Lung (tissue), 12 donors: Measurements from ENCODE around the gene MTNR1A. TPM values are rescaled to one million over a fixed set of nuclear protein-coding genes. Genes with fewer than 3 reads are reported as not detected.

Experiments
- ATAC-seq: fragments of 200-7000 bp; cut with Tn5 transposase; one replicate; pipeline ENCODE4 v1.9.1; 2020; ENCODE audit warnings: moderate number of reproducible peaks; ENCODE audit not compliant: insufficient read depth, low FRiP score
- DNase-seq, 3 donors: peaks; one replicate each; pipeline ENCODE4 v3.0.0-alpha.2; 2013 to 2017
- H3K27ac ChIP-seq, 2 donors: one replicate each; pipeline ENCODE4 v1.5.1; 2013; ENCODE audit warnings: mild to moderate bottlenecking in 2 of 2, moderate library complexity in 2 of 2, control low read depth in 1 of 2, inconsistent platforms in 1 of 2, low read depth in 1 of 2, low read length in 1 of 2
- H3K27me3 ChIP-seq, 3 donors: one replicate each; pipeline ENCODE4 v1.5.1; 2013; ENCODE audit warnings: low read length in 2 of 3; ENCODE audit not compliant: control insufficient read depth in 3 of 3, insufficient read depth in 3 of 3
- H3K36me3 ChIP-seq, 4 donors: one replicate each; pipeline ENCODE4 v1.5.1; 2013; ENCODE audit warnings: low read length in 4 of 4, mild to moderate bottlenecking in 1 of 4, moderate library complexity in 1 of 4; ENCODE audit not compliant: control insufficient read depth in 4 of 4, insufficient read depth in 4 of 4
- H3K4me1 ChIP-seq, 5 donors: one replicate each; pipeline ENCODE4 v1.5.1; 2013; ENCODE audit warnings: low read length in 5 of 5, mild to moderate bottlenecking in 2 of 5, moderate library complexity in 1 of 5; ENCODE audit not compliant: control insufficient read depth in 5 of 5, insufficient read depth in 5 of 5
- H3K4me3 ChIP-seq: one replicate; pipeline ENCODE4 v1.5.1; 2013; ENCODE audit warnings: mild to moderate bottlenecking, control low read depth, moderate library complexity
- H3K9ac ChIP-seq, 2 donors: one replicate each; pipeline ENCODE4 v1.5.1; 2013; ENCODE audit warnings: low read length in 2 of 2, control low read depth in 1 of 2; ENCODE audit not compliant: insufficient read depth in 1 of 2
- H3K9me3 ChIP-seq, 4 donors: one replicate each; pipeline ENCODE4 v1.5.1; 2013; ENCODE audit warnings: low read length in 3 of 4, mild to moderate bottlenecking in 1 of 4, moderate library complexity in 1 of 4; ENCODE audit not compliant: control insufficient read depth in 4 of 4, insufficient read depth in 3 of 4
- CTCF ChIP-seq: IDR thresholded peaks from 2 replicates; pipeline ENCODE4 v1.5.1; 2012; ENCODE audit warnings: mild to moderate bottlenecking; ENCODE audit errors: control extremely low read depth, extremely low read depth
- WGBS, 2 donors: extraction: QIAGEN DNeasy Blood & Tissue Kit; methylation state at CpG; one replicate each; pipeline ENCODE4 v1.1.7; 2013; 5-methylcytosine and 5-hydroxymethylcytosine counted together
- polyA plus RNA-seq, 2 donors: library from polyadenylated mRNA; stranded (reverse); fragments of 200-250 nt; gene quantifications; one replicate each; pipeline ENCODE4 v1.2.1, GENCODE V29; 2013
- total RNA-seq, 2 donors: library from RNA; depleted of rRNA in 1 of 2; stranded (reverse); fragments of >200 nt in 1 of 2; gene quantifications; one replicate each; pipeline ENCODE4 v1.2.1, GENCODE V29; 2014 to 2021
- donor health status: control.
- donor health status: control.
- donor health status: Bipolar disorder and iron deficiency.
- donor health status: healthy.
- donor health status: DM: yes; HTN: yes; CAD: no.

The MTNR1A gene
- total and polyA plus RNA-seq, 4 donors = 0.16 to 0.51 TPM; not detected in 2

- peaks cover 0 to 48% (median 39%) of the 10 kb centered on the region in 3 donors for H3K27me3 ChIP-seq
Observed at GRCh38 chr4:186554539-186554913, 841 bp downstream of the MTNR1A start.

GRCh38 chr4:186553717-186554116 is 1.6 kb downstream of the MTNR1A start:
- ATAC-seq (no peak), DNase-seq (no peak)
- Histone ChIP-seq H3K27ac (no peak overlapping the region), H3K27me3 (peaks cover 0 to 48% (median 46%) of the 10 kb centered on the region in 3 donors), H3K4me1 (peaks cover 0 to 6% (median 3%) of the 10 kb centered on the region in 5 donors), H3K36me3 (no peaks in the 10 kb centered on the region), H3K4me3 (no peak overlapping the region), H3K9me3 (peaks cover 0 to 2% (median 0%) of the 10 kb centered on the region in 4 donors), H3K9ac (no peak overlapping the region)
- TF ChIP-seq CTCF = no peak
- WGBS, 2 donors = 62 to 66% methylated on average over 13 of the region's 13 CpGs

More at GRCh38 chr4:186554539-186554913, 841 bp downstream of the MTNR1A start:
- Histone ChIP-seq H3K4me1 (peaks cover 0 to 6% (median 3%) of the 10 kb centered on the region in 5 donors), H3K9ac (no peak overlapping the region), H3K36me3 (no peaks in the 10 kb centered on the region), H3K9me3 (peaks cover 0 to 2% (median 0%) of the 10 kb centered on the region in 4 donors), H3K27ac (no peak overlapping the region), H3K4me3 (no peak overlapping the region)
- DNase-seq (peak; percentile 39 to 69 (median 47)), ATAC-seq (no peak)
- 3 to 7% methylated on average over 12 of the region's 12 CpGs for WGBS, 2 donors
- TF ChIP-seq CTCF = no peak

GRCh38 chr4:186551849-186552248 is 3.5 kb downstream of the MTNR1A start:
- H3K9ac ChIP-seq = no peak overlapping the region
- ATAC-seq (no peak), DNase-seq (no peak)
- no peak for TF ChIP-seq CTCF
- H3K4me1 ChIP-seq = peaks cover 0 to 6% (median 3%) of the 10 kb centered on the region in 5 donors
- H3K27ac ChIP-seq = no peak overlapping the region
- 84 to 95% methylated on average over 2 of the region's 2 CpGs for WGBS, 2 donors
- peaks cover 0 to 46% (median 39%) of the 10 kb centered on the region in 3 donors for H3K27me3 ChIP-seq
- peaks cover 0 to 6% (median 0%) of the 10 kb centered on the region in 4 donors for H3K9me3 ChIP-seq
- no peak overlapping the region for H3K4me3 ChIP-seq
- H3K36me3 ChIP-seq = no peaks in the 10 kb centered on the region

- no peak overlapping the region for H3K27ac ChIP-seq
- H3K4me3 ChIP-seq = no peak overlapping the region
- H3K9me3 ChIP-seq = peaks cover 0 to 14% (median 3%) of the 10 kb centered on the region in 4 donors
- TF ChIP-seq CTCF = no peak
- H3K4me1 ChIP-seq = no peaks in the 10 kb centered on the region
- no peak for ATAC-seq
- H3K27me3 ChIP-seq = peaks cover 0 to 13% (median 3%) of the 10 kb centered on the region in 3 donors
- DNase-seq = no peak
- 74 to 88% methylated on average over 7 of the region's 7 CpGs for WGBS, 2 donors
- H3K9ac ChIP-seq = no peak overlapping the region
- no peaks in the 10 kb centered on the region for H3K36me3 ChIP-seq
Observed at GRCh38 chr4:186545436-186545835, 9.9 kb downstream of the MTNR1A start.
